Ectodermal cell (in vitro differentiated cells): ENCODE data around the gene UTP14C. TPM values are rescaled to one million over a fixed set of nuclear protein-coding genes. Genes with fewer than 3 reads are reported as not detected.
"Not testable (repeated sequence)": the region's sequence is repeated elsewhere in the genome, so short reads cannot be mapped to it uniquely, and the experiment has no call there.

ENCODE experiments used
- H3K27ac ChIP-seq: 2 replicates; pipeline ENCODE4 v1.7.0; 2013; ENCODE audit warnings: mild to moderate bottlenecking, low read depth, low read length; ENCODE audit not compliant: insufficient read depth, poor library complexity, severe bottlenecking
- H3K27me3 ChIP-seq: 2 replicates; pipeline ENCODE4 v1.7.0; 2013; ENCODE audit warnings: mild to moderate bottlenecking, low read length; ENCODE audit not compliant: insufficient read depth, control insufficient read depth, poor library complexity, severe bottlenecking
- H3K36me3 ChIP-seq: one replicate; pipeline ENCODE4 v1.7.0; 2013; ENCODE audit warnings: low read length; ENCODE audit not compliant: control insufficient read depth, insufficient read depth
- H3K4me1 ChIP-seq: one replicate; pipeline ENCODE4 v1.7.0; 2013; ENCODE audit warnings: low read length; ENCODE audit not compliant: control insufficient read depth, insufficient read depth
- H3K4me3 ChIP-seq: 2 replicates; pipeline ENCODE4 v1.7.0; 2013; ENCODE audit warnings: low read depth, low read length, control low read depth; ENCODE audit not compliant: insufficient read depth
- H3K9me3 ChIP-seq: 2 replicates; pipeline ENCODE4 v1.7.0; 2013; ENCODE audit warnings: mild to moderate bottlenecking, low read length, moderate library complexity; ENCODE audit not compliant: control insufficient read depth
- WGBS, 2 experiments: methylation state at CpG; one replicate each; pipeline ENCODE4 v1.1.7; 2013; ENCODE audit warnings: missing lambda C conversion rate in 2 of 2; 5-methylcytosine and 5-hydroxymethylcytosine counted together
- polyA plus RNA-seq, 4 experiments: library from polyadenylated mRNA; stranded (reverse); fragments of 50-300 nt; gene quantifications; one replicate each; pipeline ENCODE4 v1.2.3, GENCODE V29; 2013

Gene UTP14C
- polyA plus RNA-seq (2013, experiment 1 of 4), result 25.4 TPM
- 28.9 TPM for polyA plus RNA-seq (2013, experiment 2 of 4)
- polyA plus RNA-seq (2013, experiment 3 of 4), result 20.7 TPM
- 23.2 TPM for polyA plus RNA-seq (2013, experiment 4 of 4)

- no peak within 1 kb of the TSS for H3K27ac ChIP-seq
- 94 to 97% methylated on average over 3 of the region's 3 CpGs for WGBS, 2 experiments
These were observed at the start of gene UTP14C for GRCh38 chr13:52024481-52024880. UTP14C (plus strand) TSS chr13:52024691; CDS start chr13:52028805, 4,114 bp downstream.

GRCh38 chr13:51976423-51976822, 48.1 kb upstream of the UTP14C start:
- Histone ChIP-seq H3K9me3 (no peaks in the 10 kb centered on the region), H3K27me3 (no peaks in the 10 kb centered on the region), H3K27ac (no peak overlapping the region), H3K4me3 (no peak overlapping the region), H3K4me1 (peaks cover 3% of the 10 kb centered on the region), H3K36me3 (no peaks in the 10 kb centered on the region)
- WGBS, 2 experiments, result 44 to 67% methylated on average over 1 of the region's 1 CpG

More at GRCh38 chr13:52024481-52024880, at the start of gene UTP14C:
- H3K36me3 ChIP-seq, result peaks cover 60% of the 10 kb centered on the region
- H3K9me3 ChIP-seq, result no peaks in the 10 kb centered on the region
- H3K27me3 ChIP-seq, result no peaks in the 10 kb centered on the region
- H3K4me1 ChIP-seq, result no peaks in the 10 kb centered on the region
- no peak within 1 kb of the TSS for H3K4me3 ChIP-seq

- Histone ChIP-seq H3K4me3 (no peak overlapping the region), H3K27me3 (no peaks in the 10 kb centered on the region), H3K36me3 (no peaks in the 10 kb centered on the region), H3K4me1 (peaks cover 5% of the 10 kb centered on the region), H3K27ac (no peak overlapping the region), H3K9me3 (no peaks in the 10 kb centered on the region)
- WGBS, 2 experiments, result 93 to 100% methylated on average over 4 of the region's 5 CpGs
These were observed 47.6 kb upstream of the UTP14C start for GRCh38 chr13:51976890-51977289.

GRCh38 chr13:51977625-51978024, 46.9 kb upstream of the UTP14C start:
- WGBS, 2 experiments, result 92 to 94% methylated on average over 2 to 5 of the region's 5 CpGs
- Histone ChIP-seq H3K27ac (no peak overlapping the region), H3K27me3 (no peaks in the 10 kb centered on the region), H3K9me3 (no peaks in the 10 kb centered on the region), H3K36me3 (no peaks in the 10 kb centered on the region), H3K4me3 (no peak overlapping the region), H3K4me1 (peaks cover 5% of the 10 kb centered on the region)

GRCh38 chr13:51978796-51979556, 45.5 kb upstream of the UTP14C start:
- peaks cover 5% of the 10 kb centered on the region for H3K4me1 ChIP-seq
- WGBS, 2 experiments, result 71 to 76% methylated on average over 5 of the region's 5 CpGs
- no peak overlapping the region for H3K4me3 ChIP-seq
- H3K36me3 ChIP-seq, result no peaks in the 10 kb centered on the region
- H3K27me3 ChIP-seq, result no peaks in the 10 kb centered on the region
- no peaks in the 10 kb centered on the region for H3K9me3 ChIP-seq
- no peak overlapping the region for H3K27ac ChIP-seq

- no peaks in the 10 kb centered on the region for H3K9me3 ChIP-seq
- H3K27me3 ChIP-seq, result no peaks in the 10 kb centered on the region
- 60% methylated on average over 3 of the region's 4 CpGs; no CpG with 5 or more reads in 1 of the 2 experiments for WGBS, 2 experiments
- H3K4me1 ChIP-seq, result peaks cover 5% of the 10 kb centered on the region
- no peaks in the 10 kb centered on the region for H3K36me3 ChIP-seq
- no peak overlapping the region for H3K4me3 ChIP-seq
- H3K27ac ChIP-seq, result no peak overlapping the region
These were observed 43.6 kb upstream of the UTP14C start for GRCh38 chr13:51980908-51981307.

- no peak overlapping the region for H3K4me3 ChIP-seq
- no peaks in the 10 kb centered on the region for H3K9me3 ChIP-seq
- H3K27me3 ChIP-seq, result no peaks in the 10 kb centered on the region
- 73 to 80% methylated on average over 3 of the region's 4 CpGs for WGBS, 2 experiments
- H3K27ac ChIP-seq, result no peak overlapping the region
- no peaks in the 10 kb centered on the region for H3K36me3 ChIP-seq
- peaks cover 5% of the 10 kb centered on the region for H3K4me1 ChIP-seq
These were observed 43.1 kb upstream of the UTP14C start for GRCh38 chr13:51981355-51981754.

- not testable (repeated sequence) for H3K9me3 ChIP-seq, H3K4me1 ChIP-seq, H3K4me3 ChIP-seq, H3K27ac ChIP-seq, H3K36me3 ChIP-seq, H3K27me3 ChIP-seq
- 88 to 94% methylated on average over 3 of the region's 3 CpGs for WGBS, 2 experiments
These were observed 41.2 kb upstream of the UTP14C start for GRCh38 chr13:51983292-51983691.

GRCh38 chr13:51984904-51985303, 39.6 kb upstream of the UTP14C start:
- WGBS, 2 experiments, result 90% methylated on average over 4 of the region's 4 CpGs
- not testable (repeated sequence) for H3K27ac ChIP-seq

GRCh38 chr13:51988988-51989618, 35.4 kb upstream of the UTP14C start:
- 95 to 100% methylated on average over 2 to 3 of the region's 3 CpGs for WGBS, 2 experiments
- H3K4me1 ChIP-seq, result no peaks in the 10 kb centered on the region

More at GRCh38 chr13:51984904-51985303, 39.6 kb upstream of the UTP14C start:
- not testable (repeated sequence) for H3K9me3 ChIP-seq, H3K36me3 ChIP-seq, H3K27me3 ChIP-seq, H3K4me1 ChIP-seq, H3K4me3 ChIP-seq

More at GRCh38 chr13:51988988-51989618, 35.4 kb upstream of the UTP14C start:
- no peaks in the 10 kb centered on the region for H3K9me3 ChIP-seq
- no peaks in the 10 kb centered on the region for H3K36me3 ChIP-seq
- H3K4me3 ChIP-seq, result no peak overlapping the region
- no peak overlapping the region for H3K27ac ChIP-seq
- H3K27me3 ChIP-seq, result no peaks in the 10 kb centered on the region
